Hematopoietic multipotent progenitor cell treated with erythropoietin and hydrocortisone succinate and interleukin-3 and kit ligand, for 15 days (in vitro differentiated cells): ENCODE results near the gene LMAN2L.
"Not testable (repeated sequence)": the region's sequence is repeated elsewhere in the genome, so short reads cannot be mapped to it uniquely, and the experiment has no call there.

Source experiments
- DNase-seq: peaks from one replicate; pipeline ENCODE4 v3.0.0-alpha.2; 2015; ENCODE audit warnings: low spot score

LMAN2L gene

GRCh38 chr2:96687711-96688640, 51.9 kb downstream of the LMAN2L start:
- no peak for DNase-seq

GRCh38 chr2:96687266-96687665, 52.6 kb downstream of the LMAN2L start:
- DNase-seq, result no peak

- DNase-seq, result no peak
Observed at GRCh38 chr2:96685577-96686459, 54.0 kb downstream of the LMAN2L start.

DNA sequence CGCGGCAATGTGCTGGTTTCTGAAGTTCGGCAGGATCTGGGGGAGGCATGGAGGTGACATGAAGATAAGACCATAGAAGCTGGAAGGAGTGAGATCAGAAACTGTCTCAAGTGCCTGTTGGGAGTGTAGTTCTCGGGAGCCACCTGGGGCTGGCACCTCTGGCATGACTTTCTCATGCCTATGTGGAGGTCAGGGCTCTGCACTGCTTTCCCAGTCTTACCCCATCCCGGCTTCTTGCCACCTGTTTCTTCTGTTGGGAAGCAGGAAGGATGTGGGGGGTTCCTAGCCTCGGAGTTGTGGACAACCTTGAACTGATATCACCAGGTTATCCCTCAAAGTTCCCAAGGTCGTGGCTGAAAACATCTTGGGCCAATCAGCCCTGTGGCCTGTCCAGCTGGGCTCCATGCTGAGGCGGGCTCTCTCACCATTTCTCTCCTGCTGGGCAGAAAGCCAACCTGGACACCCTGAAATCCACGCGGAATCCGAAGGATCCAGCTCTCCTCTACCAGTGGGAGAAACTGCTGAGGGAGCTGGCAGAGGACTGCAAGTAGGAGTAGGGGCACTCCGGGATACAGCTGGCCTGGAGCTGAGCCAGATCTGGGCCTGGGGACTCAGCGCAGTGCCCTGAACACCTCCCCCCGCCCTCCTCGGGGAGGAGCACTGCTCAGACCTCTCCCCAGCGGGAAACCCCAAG, 54.8 kb downstream of the LMAN2L start:
- no peak for DNase-seq

DNA sequence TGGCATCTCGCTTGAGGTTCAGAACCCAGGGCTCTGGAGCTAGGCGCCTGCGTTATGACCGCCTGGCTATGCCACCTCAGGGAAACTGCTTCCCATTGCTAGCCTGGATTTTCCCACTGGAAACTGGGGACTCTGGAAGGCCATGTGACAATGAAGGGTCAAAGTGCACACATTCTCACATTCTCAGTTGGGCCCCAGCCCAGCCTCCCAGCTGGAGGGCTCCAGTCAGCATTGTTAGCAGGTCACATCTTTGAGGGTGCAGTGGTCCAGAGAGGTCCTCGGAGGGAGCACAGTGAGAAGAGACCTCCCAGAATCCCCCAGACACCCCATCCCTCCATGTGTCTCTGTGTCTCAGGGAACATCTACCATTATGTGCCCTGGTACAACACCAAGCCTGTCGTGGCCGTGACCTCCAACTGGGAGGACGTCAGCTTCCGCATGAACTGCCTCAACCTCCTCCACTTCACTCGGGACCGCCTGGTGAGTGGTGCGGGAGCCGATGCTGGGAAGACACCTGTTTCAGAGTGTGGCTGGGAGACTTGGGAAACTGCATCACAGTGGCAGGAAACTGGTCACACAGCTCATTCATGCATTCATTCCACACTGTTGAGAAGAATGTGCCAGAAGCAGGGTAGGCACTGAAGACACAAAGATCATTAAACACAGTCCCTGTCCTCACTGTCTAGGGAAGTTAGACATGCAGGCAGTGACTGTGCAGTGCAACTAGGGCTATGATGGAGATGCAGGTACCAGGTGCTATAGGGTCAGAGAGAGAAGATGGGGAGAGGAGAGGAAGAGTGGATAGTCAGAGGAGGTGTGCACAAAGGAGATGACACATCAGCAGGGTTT, 55.7 kb downstream of the LMAN2L start:
- no peak for DNase-seq

- DNase-seq, result no peak
Observed at GRCh38 chr2:96683307-96683706, 56.6 kb downstream of the LMAN2L start.

GRCh38 chr2:96681540-96681939, 58.3 kb downstream of the LMAN2L start:
- no peak for DNase-seq

DNA sequence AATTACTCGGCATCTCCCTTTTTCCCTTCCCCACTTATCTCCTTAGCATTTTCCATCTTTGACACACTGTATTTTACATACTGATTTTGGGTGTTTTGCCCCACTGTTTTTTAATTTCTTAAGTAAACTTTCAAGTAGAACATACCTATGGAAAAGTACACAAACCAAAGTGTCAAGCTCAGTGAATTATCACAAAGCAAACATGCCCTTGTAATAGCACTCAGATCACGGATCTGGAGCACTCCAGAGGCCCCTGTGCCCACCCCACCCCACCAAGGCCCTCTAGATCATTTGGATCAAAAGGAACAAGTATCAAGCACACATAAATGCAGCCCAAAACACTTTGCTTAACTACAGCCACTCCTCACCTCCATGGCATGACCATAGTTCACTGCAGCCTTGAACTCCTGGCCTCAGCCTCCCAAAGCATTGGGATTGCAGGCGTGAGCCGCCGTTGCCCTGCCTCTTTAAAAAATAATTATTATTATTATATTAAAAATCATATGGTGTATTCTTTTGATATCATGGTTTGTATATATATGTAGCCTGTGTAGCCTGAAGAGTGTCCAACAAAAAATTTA, 59.2 kb downstream of the LMAN2L start:
- DNase-seq, result no peak

DNA sequence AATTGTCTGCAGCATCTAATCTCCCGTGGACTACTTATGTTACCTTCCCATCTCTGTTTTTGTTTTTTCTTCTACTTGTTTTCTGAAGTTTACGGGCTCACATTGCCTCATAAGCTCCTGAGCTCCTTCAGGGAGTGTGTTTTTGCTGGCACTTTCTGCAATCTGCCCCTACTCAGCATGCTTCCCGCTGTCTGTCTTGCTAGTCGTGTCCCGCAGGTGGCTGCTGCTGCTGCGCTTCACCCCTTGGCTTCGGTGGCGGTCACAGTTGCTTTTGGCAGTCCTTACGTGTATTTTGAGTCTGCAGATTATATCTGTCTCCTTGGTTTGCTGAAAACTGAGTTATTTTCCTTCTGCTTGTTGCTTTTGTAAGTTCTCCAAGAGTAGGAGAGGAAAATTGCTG, 60.0 kb downstream of the LMAN2L start:
- no peak for DNase-seq

GRCh38 chr2:96669539-96670215, 70.2 kb downstream of the LMAN2L start:
- no peak for DNase-seq

DNA sequence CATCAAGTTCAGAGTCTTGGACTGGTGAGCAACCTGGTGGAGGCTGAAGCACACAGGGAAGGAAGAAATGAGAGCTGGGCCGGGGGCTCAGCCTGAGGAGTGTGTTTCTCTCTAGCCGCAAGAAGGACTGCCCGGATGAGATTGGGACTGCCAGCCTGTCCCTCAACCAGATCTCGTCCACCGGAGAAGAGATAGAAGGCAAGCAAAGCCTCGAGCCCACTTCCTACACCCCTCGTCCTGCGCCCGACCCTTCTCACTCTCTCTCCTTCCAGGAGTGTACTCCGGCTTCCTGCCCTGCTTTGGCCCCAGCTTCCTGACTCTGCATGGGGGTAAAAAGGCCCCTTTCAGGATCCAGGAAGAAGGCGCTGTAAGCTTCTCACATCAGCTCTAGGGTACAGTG, 71.1 kb downstream of the LMAN2L start:
- DNase-seq, result no peak

GRCh38 chr2:96665717-96666116, 74.1 kb downstream of the LMAN2L start:
- not testable (repeated sequence) for DNase-seq

- DNase-seq, result no peak
Observed at GRCh38 chr2:96665083-96665569, 74.7 kb downstream of the LMAN2L start.

DNA sequence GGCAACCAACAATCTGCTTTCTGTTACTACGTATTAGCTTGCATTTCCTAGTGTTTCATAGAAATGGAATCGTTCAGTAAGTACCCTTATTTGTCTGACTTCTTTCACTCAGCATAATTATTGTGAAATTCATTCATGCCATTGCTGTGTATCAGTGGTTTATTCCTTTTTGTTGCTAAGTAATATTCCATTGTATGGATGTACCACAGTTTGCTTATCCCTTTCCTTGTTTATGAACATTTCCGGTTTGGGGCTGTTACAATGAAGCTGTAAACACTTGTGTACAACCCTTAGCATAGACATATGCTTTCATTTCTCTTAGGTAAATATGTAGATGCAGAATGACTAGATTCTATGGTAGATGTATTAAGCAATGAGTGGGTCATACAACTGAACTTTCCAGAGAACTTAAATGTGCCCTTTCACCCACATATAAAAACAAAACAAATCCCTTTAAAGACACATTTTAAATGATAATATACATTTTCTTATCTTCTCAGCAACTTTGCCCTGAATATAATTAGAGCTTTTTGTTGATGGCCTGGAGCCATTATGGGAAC, 75.4 kb downstream of the LMAN2L start:
- no peak for DNase-seq

- no peak for DNase-seq
Observed at GRCh38 chr2:96663829-96664228, 76.0 kb downstream of the LMAN2L start.

GRCh38 chr2:96663177-96663576, 76.7 kb downstream of the LMAN2L start:
- no peak for DNase-seq

- DNase-seq, result no peak
Observed at GRCh38 chr2:96662360-96662759, 77.5 kb downstream of the LMAN2L start.

- DNase-seq, result no peak
Observed at GRCh38 chr2:96661324-96661723, 78.5 kb downstream of the LMAN2L start.

- no peak for DNase-seq
Observed at GRCh38 chr2:96656540-96656939, 83.3 kb downstream of the LMAN2L start.
